GM21723 (cell line): ENCODE measurements around the gene KL.
A peak's percentile ranks its signal among the peaks of the same experiment; 100 is the strongest.

ENCODE experiments used
- ATAC-seq: cut with Tn5 transposase; IDR thresholded peaks from one replicate; pipeline ENCODE4 v1.9.1; 2021; ENCODE audit warnings: mild to moderate bottlenecking, moderate library complexity; ENCODE audit not compliant: unreplicated experiment

The KL gene

DNA sequence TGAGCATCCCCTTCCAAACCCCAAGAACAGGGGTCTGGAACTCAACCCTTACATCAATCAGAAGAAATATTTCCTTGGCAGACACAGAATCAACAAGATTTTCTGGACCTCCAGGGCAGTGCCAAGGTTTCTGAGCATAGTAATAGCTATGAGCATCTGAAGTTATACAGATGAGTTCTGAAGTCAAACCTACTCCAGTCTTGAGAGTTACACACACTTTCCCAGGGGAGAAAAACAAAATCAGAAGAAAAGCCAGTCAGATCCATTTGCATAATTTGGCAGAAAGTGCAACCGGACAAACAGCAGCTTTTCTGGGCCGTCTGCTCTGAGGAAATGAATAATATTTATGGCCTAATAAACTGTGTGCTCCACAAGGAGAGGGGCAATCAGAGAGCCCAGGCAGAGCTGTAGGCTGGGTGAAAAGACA lies 93.1 kb downstream of the KL start:
- ATAC-seq: no peak

DNA sequence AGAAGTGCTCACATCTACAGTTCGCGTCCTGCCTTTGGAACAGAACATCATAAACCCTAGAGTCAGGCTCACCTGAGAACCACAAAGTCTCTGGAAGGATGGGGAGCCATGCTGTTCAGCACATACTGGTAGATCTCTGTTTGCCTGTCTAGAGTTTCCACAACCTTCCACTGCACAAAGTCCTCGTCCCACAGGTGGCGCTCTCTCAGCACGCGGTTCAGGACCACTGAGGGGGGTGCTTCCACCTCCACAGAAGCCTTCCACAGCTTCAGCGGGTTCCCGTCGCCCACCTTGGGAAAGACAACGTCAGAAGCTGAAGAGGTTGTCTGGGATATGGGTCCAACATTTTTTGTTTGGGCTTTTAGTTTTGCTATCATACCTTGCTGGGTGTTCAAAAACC lies 93.6 kb downstream of the KL start:
- no peak for ATAC-seq

DNA sequence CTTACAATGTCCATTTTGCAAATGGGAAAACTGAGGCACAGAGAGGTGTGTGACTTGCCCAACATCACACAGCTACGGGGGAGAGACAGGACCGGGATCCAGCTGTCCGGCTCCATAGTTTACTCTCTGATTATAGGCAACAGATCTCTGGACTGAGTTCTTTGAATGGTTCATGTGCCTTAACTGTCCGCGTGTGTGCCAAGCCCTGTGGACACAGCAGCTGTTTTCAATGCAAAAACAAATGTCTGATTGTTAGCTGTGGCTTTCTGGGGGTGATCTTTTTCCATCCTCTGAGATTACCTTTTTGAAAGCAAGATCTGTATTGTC lies 94.1 kb downstream of the KL start:
- no peak for ATAC-seq

DNA sequence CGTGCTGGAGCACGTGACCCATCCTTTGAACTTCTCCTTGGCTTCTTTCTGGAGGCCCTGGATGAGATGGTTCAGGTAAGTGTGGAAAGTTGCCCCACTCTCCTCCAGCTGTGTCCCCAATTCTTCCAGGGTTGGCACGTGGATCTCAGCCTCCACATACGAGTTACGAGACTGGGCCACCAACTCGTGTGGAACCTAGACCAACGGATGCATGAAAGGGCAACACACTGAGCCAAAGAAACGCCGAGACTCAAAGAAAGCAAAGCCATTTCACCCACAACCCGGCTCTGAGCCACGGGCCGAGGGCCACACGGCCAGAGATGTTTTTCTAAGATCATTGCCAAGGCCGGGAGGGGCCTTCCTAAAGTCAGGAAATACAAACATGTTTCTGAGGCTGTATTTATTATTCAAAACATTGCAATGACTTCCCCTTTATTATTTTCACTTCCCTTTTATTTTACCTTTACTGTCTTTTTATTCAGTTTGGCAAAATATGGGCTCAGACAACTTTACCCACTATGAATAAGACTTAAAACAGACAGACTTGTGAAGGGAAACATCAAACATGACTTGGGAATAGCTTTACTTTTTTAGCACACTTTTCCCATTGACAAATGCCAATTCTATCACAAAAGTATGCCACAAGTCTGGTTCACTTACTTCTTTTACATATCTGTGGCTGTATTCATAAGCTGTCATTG lies 94.6 kb downstream of the KL start:
- peak; percentile 52 for ATAC-seq

DNA sequence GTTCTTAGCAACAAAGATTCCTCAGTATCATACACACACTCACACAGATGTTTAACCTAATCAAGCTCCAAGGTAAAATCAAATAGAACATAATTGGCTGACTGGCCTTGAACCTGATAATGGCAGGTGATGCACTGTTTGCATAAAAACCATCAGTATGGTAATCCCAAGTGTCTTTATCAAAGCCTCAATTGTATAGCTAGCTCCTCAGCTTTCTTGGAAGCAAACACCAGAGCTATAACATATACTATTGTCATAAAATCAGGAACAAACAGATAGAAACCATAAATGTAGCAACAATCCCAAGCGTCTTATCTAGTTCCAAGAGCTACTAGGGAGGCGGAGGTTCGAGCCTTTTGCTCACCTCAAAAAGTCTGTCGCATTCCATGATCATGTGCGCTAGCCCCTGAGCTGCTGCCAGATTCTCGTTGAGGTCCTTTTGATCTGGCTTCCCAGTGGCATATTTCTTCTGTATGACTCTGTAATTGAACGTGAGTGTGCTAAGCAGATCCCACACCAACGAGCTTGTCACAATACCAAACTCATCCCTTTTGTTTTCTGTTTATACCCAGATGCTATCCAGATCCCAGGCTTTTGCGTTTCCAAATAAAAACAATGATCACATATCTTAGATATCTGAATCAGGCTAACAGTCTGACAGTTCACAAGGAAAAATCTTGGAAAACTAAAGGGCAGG lies 95.3 kb downstream of the KL start:
- ATAC-seq: peak; percentile 5

DNA sequence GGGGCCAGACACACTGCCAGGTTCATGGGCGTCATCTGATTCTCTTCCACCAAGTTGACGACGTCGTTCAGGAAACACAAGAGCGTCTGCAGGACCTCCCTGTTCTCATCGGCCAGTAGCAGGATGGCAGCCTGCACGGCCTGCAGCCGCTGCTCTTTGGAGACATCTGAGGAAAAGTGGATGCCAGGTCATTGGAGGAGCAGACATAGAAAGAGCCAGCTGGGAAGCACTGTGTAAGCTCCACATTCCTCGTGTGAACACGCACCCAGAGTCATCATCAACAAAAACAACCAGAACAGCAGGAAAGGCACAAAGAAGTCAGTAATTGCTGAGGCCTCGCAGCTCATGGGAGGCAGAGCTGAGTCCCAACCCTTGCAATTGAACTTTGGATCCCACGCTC lies 96.5 kb downstream of the KL start:
- ATAC-seq: no peak

DNA sequence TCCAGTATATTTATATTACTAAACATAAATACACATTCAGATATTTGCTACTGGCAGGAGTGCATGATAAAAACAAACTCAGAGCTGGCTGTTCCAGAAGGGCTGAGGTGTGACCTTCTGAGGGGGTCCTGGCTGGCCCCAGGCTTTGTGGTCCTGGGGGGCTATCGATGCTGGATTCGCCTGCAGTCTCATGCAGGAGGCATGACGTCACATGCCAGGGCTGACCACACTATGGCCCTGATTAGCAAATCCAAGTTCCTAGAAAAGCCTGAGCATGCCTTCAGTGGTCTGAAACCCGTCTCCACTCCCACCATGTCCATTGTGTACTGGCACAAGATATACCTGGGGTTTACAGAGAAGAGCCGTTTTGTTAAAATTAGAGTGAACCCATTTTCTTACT lies 97.9 kb downstream of the KL start:
- no peak for ATAC-seq

DNA sequence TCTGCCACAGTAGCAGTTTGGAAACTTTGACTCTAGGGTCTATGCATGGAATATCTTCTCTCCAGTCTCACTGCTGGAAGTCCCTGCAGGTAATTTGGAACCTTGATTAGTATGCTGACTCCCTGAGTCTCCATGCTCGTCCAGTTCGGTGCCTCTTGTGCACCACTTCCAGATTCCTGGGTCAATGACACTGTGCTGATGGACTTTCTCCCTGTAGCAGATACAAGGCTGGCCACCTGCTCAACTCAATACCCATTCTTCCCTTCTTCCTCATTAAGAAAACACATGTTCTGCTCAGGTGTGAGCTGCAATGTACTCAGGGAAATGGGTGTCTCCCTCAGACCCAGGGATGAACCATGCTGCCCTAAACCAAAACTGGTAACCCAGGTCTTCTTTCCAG lies 99.1 kb downstream of the KL start:
- no peak for ATAC-seq
